Testis (tissue), 3 donors: ENCODE data around the gene CA10. TPM values are rescaled to one million over a fixed set of nuclear protein-coding genes. Genes with fewer than 3 reads are reported as not detected.

ENCODE experiments used
- DNase-seq: peaks from one replicate; pipeline ENCODE4 v3.0.0-alpha.2; 2019
- H3K27ac ChIP-seq, 2 donors: fragments of 200-600 bp; sonication (generic); one replicate each; pipeline ENCODE4 v1.5.1; 2019
- H3K27me3 ChIP-seq: fragments of 200-600 bp; sonication (generic); one replicate; pipeline ENCODE4 v1.5.1; 2019
- H3K36me3 ChIP-seq: fragments of 200-600 bp; sonication (generic); one replicate; pipeline ENCODE4 v1.5.1; 2017; ENCODE audit warnings: low read depth; ENCODE audit errors: missing control alignments
- H3K4me1 ChIP-seq: fragments of 200-600 bp; sonication (generic); one replicate; pipeline ENCODE4 v1.5.1; 2019
- H3K4me3 ChIP-seq, 2 donors: fragments of 200-600 bp; sonication (generic); one replicate each; pipeline ENCODE4 v1.5.1; 2017 to 2019
- H3K9me3 ChIP-seq: fragments of 200-600 bp; sonication (generic); one replicate; pipeline ENCODE4 v1.5.1; 2017
- CTCF ChIP-seq, 3 experiments: fragments of 450-650 bp in 2 of 3; fragments of 200-600 bp in 1 of 3; sonication (generic) in 1 of 3; IDR thresholded peaks; one replicate each; pipeline ENCODE4 v1.5.1; 2016 to 2019; ENCODE audit warnings: antibody characterized with exemption in 3 of 3, mild to moderate bottlenecking in 2 of 3, moderate library complexity in 1 of 3
- POLR2A ChIP-seq: fragments of 450-650 bp; IDR thresholded peaks from one replicate; pipeline ENCODE4 v1.6.1; 2017; ENCODE audit warnings: antibody characterized with exemption, mild to moderate bottlenecking, moderate library complexity
- WGBS, 2 donors: methylation state at CpG; one replicate each; pipeline ENCODE4 v1.1.5; 2018; 5-methylcytosine and 5-hydroxymethylcytosine counted together
- intact Hi-C: fragments of 100-400 bp; cut with DNase I; formaldehyde crosslinking; loops from one replicate; pipeline ENCODE4 v1.15.1; 2023; ENCODE audit warnings: low total_unique reads
- polyA plus RNA-seq: library from polyadenylated mRNA; stranded (reverse); fragments of 350-450 nt; fragmentation: Illumina TruSeq; extraction: RNeasy Lipid Tissue Mini Kit (QIAGEN cat#74804); gene quantifications from one replicate; pipeline ENCODE4 v1.2.3, GENCODE V29; 2014; ENCODE audit warnings: low read depth, low replicate concordance; ENCODE audit not compliant: insufficient read depth
- total RNA-seq, 2 donors: library from RNA; depleted of rRNA; stranded (reverse); fragments of >200 nt; gene quantifications; one replicate each; pipeline ENCODE4 v1.2.3, GENCODE V29; 2016

The CA10 gene
- total and polyA plus RNA-seq, 3 donors from 2014 or later, result 5.0 to 30.7 (median 5.3) TPM

- Histone ChIP-seq H3K4me1 (no peaks in the 10 kb centered on the region), H3K27ac (no peak overlapping the region), H3K27me3 (no peaks in the 10 kb centered on the region), H3K4me3 (no peak overlapping the region), H3K36me3 (no peaks in the 10 kb centered on the region), H3K9me3 (no peaks in the 10 kb centered on the region)
- no peak for TF ChIP-seq POLR2A
- no peak for TF ChIP-seq CTCF (IDR thresholded peaks at IDR 0.05)
- intact Hi-C loops, result no loop called here
- 65 to 80% methylated on average over 3 of the region's 3 CpGs for WGBS, 2 donors
- DNase-seq, result no peak
Measured at GRCh38 chr17:51702963-51703360, 455.6 kb downstream of the CA10 start.

DNA sequence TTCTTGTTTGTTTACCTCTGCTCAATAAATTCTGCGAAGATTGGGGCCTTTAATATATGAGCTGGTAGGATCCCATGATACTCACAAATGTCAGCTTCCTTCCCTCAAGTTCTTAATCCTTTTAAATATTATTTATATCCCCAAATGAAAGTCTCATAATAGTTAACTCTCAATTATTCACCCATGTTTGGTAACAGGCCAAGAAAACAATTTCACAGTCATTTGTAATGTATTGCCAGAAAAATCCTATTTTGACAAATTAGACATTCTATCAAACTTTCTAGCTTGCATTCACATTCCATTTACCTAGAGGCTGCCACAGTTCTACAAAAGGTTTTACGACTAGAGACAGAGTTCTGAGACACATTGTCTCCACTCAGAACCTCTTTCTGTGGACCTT is 457.0 kb downstream of the CA10 start:
- WGBS, 2 donors, result 87 to 95% methylated on average over 2 of the region's 2 CpGs
- TF ChIP-seq POLR2A (no peak), CTCF (IDR thresholded peaks at IDR 0.05) (no peak)
- Histone ChIP-seq H3K4me1 (no peaks in the 10 kb centered on the region), H3K27me3 (no peaks in the 10 kb centered on the region), H3K27ac (no peak overlapping the region), H3K9me3 (no peaks in the 10 kb centered on the region), H3K36me3 (no peaks in the 10 kb centered on the region), H3K4me3 (no peak overlapping the region)
- intact Hi-C loops, result no loop called here
- DNase-seq, result no peak

DNA sequence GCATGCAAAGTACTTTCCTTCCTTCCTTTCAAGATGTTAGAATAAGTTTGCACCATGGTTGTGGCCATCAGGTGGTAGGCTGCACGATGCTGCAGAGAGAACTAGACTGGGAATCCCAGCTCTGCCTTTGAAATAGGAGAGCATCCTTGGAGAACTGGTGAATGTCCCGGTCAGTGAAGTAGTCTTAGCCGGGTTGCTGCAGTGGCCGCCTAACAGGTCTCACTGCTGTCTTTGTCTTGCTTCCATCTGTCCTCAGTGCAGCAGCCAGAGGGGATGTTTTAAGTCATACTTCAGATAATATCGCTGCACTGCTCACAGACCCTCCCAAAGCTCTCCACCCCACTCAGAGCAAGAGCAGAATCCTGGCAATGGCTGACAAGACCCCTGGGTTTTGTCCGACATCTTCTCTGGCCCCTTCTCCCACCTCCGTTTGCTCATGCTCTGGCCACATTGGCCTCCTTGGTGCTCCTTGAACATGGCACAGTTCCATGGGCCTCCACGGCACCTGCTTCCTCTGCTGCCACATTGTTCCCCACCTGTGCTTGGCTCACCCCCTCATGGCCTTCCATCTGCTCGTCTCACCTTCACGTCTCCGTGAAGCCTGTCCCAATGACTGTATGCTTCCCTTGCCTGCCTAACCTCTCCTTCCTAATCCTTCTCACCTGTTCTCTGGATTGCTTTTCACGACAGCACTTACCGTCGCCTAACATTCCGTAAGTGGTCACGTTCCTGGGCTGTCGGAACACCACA is 458.3 kb downstream of the CA10 start:
- intact Hi-C loops, result no loop called here

DNA sequence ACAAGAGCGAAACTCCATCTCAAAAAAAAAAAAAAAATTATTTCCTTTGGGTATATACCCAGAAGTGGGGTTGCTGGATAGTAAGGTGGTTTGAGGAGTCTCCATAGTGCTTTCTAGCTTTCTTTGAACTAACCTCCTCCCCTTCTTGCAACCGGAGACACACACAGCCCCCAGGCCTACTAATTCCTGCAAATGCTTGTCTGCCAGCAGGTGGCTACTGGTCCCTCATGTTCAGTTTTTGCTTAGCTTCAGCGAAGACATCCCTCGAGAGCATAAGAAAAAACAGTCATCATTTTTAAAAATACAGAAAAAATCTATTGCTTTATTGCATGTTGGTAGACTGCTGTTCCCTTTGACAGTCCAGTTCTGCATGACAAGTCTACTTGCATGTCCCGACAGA is 459.2 kb downstream of the CA10 start:
- DNase-seq, result no peak
- 89 to 90% methylated on average over 5 of the region's 5 CpGs for WGBS, 2 donors
- H3K4me1 ChIP-seq, result no peaks in the 10 kb centered on the region
- no peaks in the 10 kb centered on the region for H3K9me3 ChIP-seq
- intact Hi-C loops, result no loop called here
- no peak overlapping the region for H3K4me3 ChIP-seq
- TF ChIP-seq POLR2A, result no peak
- no peak for TF ChIP-seq CTCF (IDR thresholded peaks at IDR 0.05)
- no peaks in the 10 kb centered on the region for H3K36me3 ChIP-seq
- no peak overlapping the region for H3K27ac ChIP-seq
- H3K27me3 ChIP-seq, result no peaks in the 10 kb centered on the region

More for the DNA sequence above, 458.3 kb downstream of the CA10 start:
- no peaks in the 10 kb centered on the region for H3K36me3 ChIP-seq
- H3K4me3 ChIP-seq, result no peak overlapping the region
- no peak for TF ChIP-seq POLR2A
- TF ChIP-seq CTCF (IDR thresholded peaks at IDR 0.05), result no peak
- no peak overlapping the region for H3K27ac ChIP-seq
- H3K27me3 ChIP-seq, result no peaks in the 10 kb centered on the region
- H3K4me1 ChIP-seq, result no peaks in the 10 kb centered on the region
- H3K9me3 ChIP-seq, result no peaks in the 10 kb centered on the region
- no peak for DNase-seq
- WGBS, 2 donors, result 88 to 90% methylated on average over 17 of the region's 17 CpGs

DNA sequence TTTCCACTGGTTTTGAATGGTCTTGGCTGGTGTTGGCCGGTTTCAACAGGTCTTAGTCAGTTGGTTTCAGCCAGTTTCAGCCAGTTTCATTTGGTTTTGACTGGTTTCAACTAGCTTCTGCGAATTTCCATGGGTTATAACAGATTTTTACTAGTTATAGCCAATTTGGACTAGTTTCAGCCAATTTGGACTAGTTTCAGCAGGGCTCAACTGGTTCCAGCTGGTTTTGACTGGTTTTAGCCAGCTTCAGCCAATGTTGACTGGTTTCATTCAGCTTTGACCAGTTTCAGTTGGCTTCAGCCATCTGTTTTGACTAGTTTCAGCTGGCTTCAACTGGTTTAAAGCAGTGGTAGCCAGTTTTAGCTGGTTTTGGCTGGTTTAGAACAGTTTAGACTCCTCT is 465.6 kb downstream of the CA10 start:
- Histone ChIP-seq H3K27me3 (no peaks in the 10 kb centered on the region), H3K36me3 (no peaks in the 10 kb centered on the region), H3K9me3 (no peaks in the 10 kb centered on the region), H3K27ac (no peak overlapping the region), H3K4me3 (no peak overlapping the region), H3K4me1 (no peaks in the 10 kb centered on the region)
- no peak for DNase-seq
- TF ChIP-seq CTCF (IDR thresholded peaks at IDR 0.05) (no peak), POLR2A (no peak)
- WGBS, 2 donors, result 65 to 76% methylated on average over 2 of the region's 2 CpGs
- intact Hi-C loops, result no loop called here
